Keratinocyte (primary cell): ENCODE results near the gene DMXL1. TPM values are rescaled to one million over a fixed set of nuclear protein-coding genes. Genes with fewer than 3 reads are reported as not detected.

Experiments
- DNase-seq: peaks from one replicate; pipeline ENCODE4 v3.0.0-alpha.2; 2011; ENCODE audit warnings: low read depth, missing footprints, low spot score
- FAIRE-seq: peaks from 2 replicates; lab custom pipeline; 2011; peaks lifted over from hg19 to GRCh38; lab: Jason Lieb, UNC
- H2AFZ ChIP-seq: 2 replicates; pipeline ENCODE4 v1.6.0; 2012; ENCODE audit warnings: low read length, control low read depth, inconsistent platforms; ENCODE audit not compliant: control insufficient read depth
- H3K27ac ChIP-seq: 2 replicates; pipeline ENCODE4 v1.5.1; 2011; ENCODE audit warnings: low read length; ENCODE audit not compliant: control insufficient read depth, insufficient read depth
- H3K27me3 ChIP-seq: 3 replicates; pipeline ENCODE4 v1.6.0; 2011; ENCODE audit warnings: low read length; ENCODE audit not compliant: control insufficient read depth, insufficient read depth; ENCODE audit errors: extremely low read depth
- H3K36me3 ChIP-seq, 2 experiments: 2 replicates in 1 of 2; 3 replicates in 1 of 2; pipeline ENCODE4 v1.5.1; 2011; ENCODE audit warnings: low read length in 2 of 2, mild to moderate bottlenecking in 1 of 2; ENCODE audit not compliant: control insufficient read depth in 2 of 2, insufficient read depth in 2 of 2; ENCODE audit errors: extremely low read depth in 1 of 2
- H3K4me1 ChIP-seq: 3 replicates; pipeline ENCODE4 v1.5.1; 2011; ENCODE audit warnings: low read length; ENCODE audit not compliant: control insufficient read depth, insufficient read depth; ENCODE audit errors: extremely low read depth
- H3K4me2 ChIP-seq: 3 replicates; pipeline ENCODE4 v1.6.0; 2011; ENCODE audit warnings: low read depth, low read length; ENCODE audit not compliant: control insufficient read depth, insufficient read depth; ENCODE audit errors: extremely low read depth
- H3K4me3 ChIP-seq, 3 experiments: fragments of 200-600 bp in 1 of 3; sonication (generic) in 1 of 3; 2 replicates in 2 of 3; 3 replicates in 1 of 3; pipeline ENCODE4 v1.5.1; 2011 to 2016; ENCODE audit warnings: low read length in 3 of 3, mild to moderate bottlenecking in 3 of 3, control low read depth in 2 of 3, inconsistent platforms in 1 of 3, low read depth in 1 of 3, mixed read lengths in 1 of 3, mixed run types in 1 of 3, moderate library complexity in 1 of 3; ENCODE audit not compliant: control insufficient read depth in 2 of 3, insufficient read depth in 2 of 3; ENCODE audit errors: extremely low read depth in 1 of 3
- H3K79me2 ChIP-seq: 2 replicates; pipeline ENCODE4 v1.6.0; 2012; ENCODE audit warnings: low read length; ENCODE audit not compliant: control insufficient read depth, insufficient read depth
- H3K9ac ChIP-seq: 3 replicates; pipeline ENCODE4 v1.6.0; 2011; ENCODE audit warnings: low read length; ENCODE audit not compliant: control insufficient read depth, insufficient read depth; ENCODE audit errors: extremely low read depth
- H3K9me1 ChIP-seq: 3 replicates; pipeline ENCODE4 v1.6.0; 2011; ENCODE audit warnings: low read length; ENCODE audit not compliant: control insufficient read depth, insufficient read depth; ENCODE audit errors: extremely low read depth
- H3K9me3 ChIP-seq: 2 replicates; pipeline ENCODE4 v1.5.1; 2012; ENCODE audit warnings: low read depth, low read length; ENCODE audit not compliant: control insufficient read depth
- H4K20me1 ChIP-seq: 3 replicates; pipeline ENCODE4 v1.6.0; 2011; ENCODE audit warnings: low read length; ENCODE audit not compliant: control insufficient read depth, insufficient read depth; ENCODE audit errors: extremely low read depth
- EZH2 ChIP-seq: IDR thresholded peaks from one replicate; pipeline ENCODE4 v1.6.1; 2012; ENCODE audit warnings: inconsistent platforms, mild to moderate bottlenecking, low read length, moderate library complexity
- dilution Hi-C: fragments of 300-500 bp; cut with MboI; formaldehyde crosslinking; loops from one replicate; pipeline ENCODE4 v1.7.0; 2020; ENCODE audit warnings: low sequenced_read_pairs; ENCODE audit not compliant: extremely low pct_ligation_motif_present
- polyA plus RNA-seq, 5 experiments: library from polyadenylated mRNA; depleted of rRNA in 3 of 5; stranded (reverse) in 3 of 5; stranded (forward) in 1 of 5; unstranded in 1 of 5; fragments of >200 nt; gene quantifications; 1 replicate in 1 of 5; 2 replicates in 3 of 5; 3 replicates in 1 of 5; pipeline versions ENCODE4 v1.2.1 to v1.2.3, GENCODE V29; 2011 to 2012; ENCODE audit warnings: missing spikeins in 2 of 5, low read depth in 1 of 5, low replicate concordance in 1 of 5
- TF ChIP-seq, protein P1 (sequence below), 3 experiments: IDR thresholded peaks in 1 of 3; conservative IDR thresholded peaks in 1 of 3; optimal IDR thresholded peaks in 1 of 3; 2 replicates in 2 of 3; 3 replicates in 1 of 3; pipeline versions ENCODE3 to v1.5.1; 2011; ENCODE audit warnings: low read length in 3 of 3, mild to moderate bottlenecking in 3 of 3, moderate library complexity in 2 of 3, control low read depth in 1 of 3, inconsistent platforms in 1 of 3; ENCODE audit not compliant: insufficient read depth in 2 of 3; ENCODE audit errors: extremely low read depth in 1 of 3

The DMXL1 gene
- polyA plus RNA-seq, 1 donor (not counting 4 experiments of a cell fraction or from before 2014, with no cell fraction given): 13.1 TPM

DNA sequence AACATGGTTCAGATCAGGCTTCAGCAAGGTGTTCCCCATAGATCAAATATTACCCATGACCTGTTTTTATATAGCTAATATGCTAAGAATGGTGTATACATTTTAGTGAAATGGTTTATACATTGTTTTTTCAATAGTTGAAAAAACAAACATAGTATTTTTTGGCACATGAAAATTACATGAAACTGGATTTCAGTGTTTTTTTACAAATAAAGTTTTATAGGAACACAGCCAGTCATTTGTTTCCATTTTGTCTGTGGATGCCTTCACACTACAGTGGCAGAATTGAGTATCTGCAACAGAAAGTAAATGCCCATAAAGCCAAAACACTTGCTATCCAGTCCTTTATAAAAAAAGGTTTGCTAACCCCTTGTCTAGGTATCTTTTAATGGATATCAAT lies 150.4 kb downstream of the DMXL1 start:
- Histone ChIP-seq H4K20me1 (no peaks in the 10 kb centered on the region), H3K27me3 (no peaks in the 10 kb centered on the region), H3K27ac (no peak overlapping the region), H3K79me2 (no peaks in the 10 kb centered on the region), H3K9me3 (no peaks in the 10 kb centered on the region), H3K4me1 (no peaks in the 10 kb centered on the region), H3K9me1 (no peaks in the 10 kb centered on the region), H3K9ac (no peak overlapping the region), H3K36me3 (no peaks in the 10 kb centered on the region), H3K4me3 (no peak overlapping the region), H3K4me2 (no peak overlapping the region), H2AFZ (no peak overlapping the region)
- DNase-seq: no peak
- FAIRE-seq: no peak
- TF ChIP-seq, protein P1, sequence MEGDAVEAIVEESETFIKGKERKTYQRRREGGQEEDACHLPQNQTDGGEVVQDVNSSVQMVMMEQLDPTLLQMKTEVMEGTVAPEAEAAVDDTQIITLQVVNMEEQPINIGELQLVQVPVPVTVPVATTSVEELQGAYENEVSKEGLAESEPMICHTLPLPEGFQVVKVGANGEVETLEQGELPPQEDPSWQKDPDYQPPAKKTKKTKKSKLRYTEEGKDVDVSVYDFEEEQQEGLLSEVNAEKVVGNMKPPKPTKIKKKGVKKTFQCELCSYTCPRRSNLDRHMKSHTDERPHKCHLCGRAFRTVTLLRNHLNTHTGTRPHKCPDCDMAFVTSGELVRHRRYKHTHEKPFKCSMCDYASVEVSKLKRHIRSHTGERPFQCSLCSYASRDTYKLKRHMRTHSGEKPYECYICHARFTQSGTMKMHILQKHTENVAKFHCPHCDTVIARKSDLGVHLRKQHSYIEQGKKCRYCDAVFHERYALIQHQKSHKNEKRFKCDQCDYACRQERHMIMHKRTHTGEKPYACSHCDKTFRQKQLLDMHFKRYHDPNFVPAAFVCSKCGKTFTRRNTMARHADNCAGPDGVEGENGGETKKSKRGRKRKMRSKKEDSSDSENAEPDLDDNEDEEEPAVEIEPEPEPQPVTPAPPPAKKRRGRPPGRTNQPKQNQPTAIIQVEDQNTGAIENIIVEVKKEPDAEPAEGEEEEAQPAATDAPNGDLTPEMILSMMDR (optimal IDR thresholded peaks at IDR 0.05 in 1 of 3, IDR thresholded peaks at IDR 0.05 in 1 of 3, conservative IDR thresholded peaks at IDR 0.05 in 1 of 3; ENCODE audit: extremely low read depth in 1 of 3, insufficient read depth in 2 of 3, low read length in 3 of 3): no peak
- no peak for TF ChIP-seq EZH2
- dilution Hi-C loops: no loop called here

DNA sequence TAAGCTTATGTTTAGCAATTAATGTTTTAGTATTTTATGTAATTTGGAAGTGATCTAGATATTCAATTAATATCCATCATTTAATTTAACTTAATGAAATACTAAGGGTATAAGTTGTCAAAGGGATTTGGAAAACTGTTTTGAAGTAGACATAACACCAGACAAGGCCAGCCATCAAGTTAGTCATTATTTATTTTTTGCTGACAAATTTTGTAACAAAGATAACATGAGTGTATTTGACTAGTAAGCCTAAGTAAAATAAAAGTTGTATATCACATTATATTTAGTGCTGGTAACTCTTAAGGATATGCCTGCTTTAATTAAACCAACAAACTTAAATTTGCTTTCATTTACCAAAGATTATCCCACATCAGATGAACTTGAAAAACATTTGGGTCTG lies 159.1 kb downstream of the DMXL1 start:
- H3K36me3 ChIP-seq: peaks cover 0 to 1% of the 10 kb centered on the region in 2 experiments
- dilution Hi-C loops: no loop called here
- H3K79me2 ChIP-seq: no peaks in the 10 kb centered on the region
- DNase-seq (no peak), FAIRE-seq (no peak)
- no peak overlapping the region for H3K27ac ChIP-seq
- H3K9me3 ChIP-seq: no peaks in the 10 kb centered on the region
- H3K9ac ChIP-seq: no peak overlapping the region
- H3K27me3 ChIP-seq: no peaks in the 10 kb centered on the region
- no peak overlapping the region for H3K4me2 ChIP-seq
- no peaks in the 10 kb centered on the region for H4K20me1 ChIP-seq
- no peak overlapping the region for H3K4me3 ChIP-seq
- no peaks in the 10 kb centered on the region for H3K4me1 ChIP-seq
- H2AFZ ChIP-seq: no peak overlapping the region
- no peak for TF ChIP-seq EZH2
- no peaks in the 10 kb centered on the region for H3K9me1 ChIP-seq
